ENCODE results near the gene MARVELD2.
"Not testable (repeated sequence)": the region's sequence is repeated elsewhere in the genome, so short reads cannot be mapped to it uniquely, and the experiment has no call there.

Gene MARVELD2

GRCh38 chr5:69449511-69449910 lies 34.6 kb downstream of the MARVELD2 start:
- no peak for DNase-seq

- no peak for DNase-seq
Observed at GRCh38 chr5:69450116-69450515, 35.2 kb downstream of the MARVELD2 start.

GRCh38 chr5:69450527-69450926 lies 35.6 kb downstream of the MARVELD2 start:
- not testable (repeated sequence) for DNase-seq

GRCh38 chr5:69451941-69452647 lies 37.2 kb downstream of the MARVELD2 start:
- DNase-seq: peak; percentile 8

- DNase-seq: not testable (repeated sequence)
Observed at GRCh38 chr5:69453487-69453886, 38.6 kb downstream of the MARVELD2 start.

GRCh38 chr5:69454460-69455249 lies 39.7 kb downstream of the MARVELD2 start:
- DNase-seq: no peak

- not testable (repeated sequence) for DNase-seq
Observed at GRCh38 chr5:69455428-69455988, 40.6 kb downstream of the MARVELD2 start.

- no peak for DNase-seq
Observed at GRCh38 chr5:69462170-69462569, 47.3 kb downstream of the MARVELD2 start.

GRCh38 chr5:69466375-69466774 lies 51.5 kb downstream of the MARVELD2 start:
- DNase-seq: not testable (repeated sequence)

- no peak for DNase-seq
Observed at GRCh38 chr5:69467442-69468225, 52.7 kb downstream of the MARVELD2 start.

GRCh38 chr5:69468631-69469030 lies 53.7 kb downstream of the MARVELD2 start:
- no peak for DNase-seq

GRCh38 chr5:69471516-69471915 lies 56.6 kb downstream of the MARVELD2 start:
- not testable (repeated sequence) for DNase-seq

GRCh38 chr5:69472535-69473143 lies 57.7 kb downstream of the MARVELD2 start:
- not testable (repeated sequence) for DNase-seq

GRCh38 chr5:69477170-69477569 lies 62.3 kb downstream of the MARVELD2 start:
- DNase-seq: no peak

GRCh38 chr5:69478296-69478695 lies 63.4 kb downstream of the MARVELD2 start:
- not testable (repeated sequence) for DNase-seq

GRCh38 chr5:69484891-69485290 lies 70.0 kb downstream of the MARVELD2 start:
- DNase-seq: no peak

- DNase-seq: no peak
Observed at GRCh38 chr5:69485471-69485870, 70.6 kb downstream of the MARVELD2 start.

GRCh38 chr5:69489246-69489645 lies 74.3 kb downstream of the MARVELD2 start:
- no peak for DNase-seq

- no peak for DNase-seq
Observed at GRCh38 chr5:69491027-69491426, 76.1 kb downstream of the MARVELD2 start.

GRCh38 chr5:69491838-69492390 lies 77.0 kb downstream of the MARVELD2 start:
- DNase-seq: no peak

GRCh38 chr5:69492391-69492922 lies 77.5 kb downstream of the MARVELD2 start, which contains the start of gene OCLN:
Gene OCLN (plus strand): TSS chr5:69492790. CDS start chr5:69504245, 11,455 bp downstream.
- peak; percentile 92 for DNase-seq

GRCh38 chr5:69492923-69493395 lies 78.0 kb downstream of the MARVELD2 start:
- peak; percentile 57 for DNase-seq
